ENCODE data around the gene TFEB.

GRCh38 chr6:41702089-41702745 lies 33.2 kb downstream of the TFEB start:
- TF ChIP-seq CTCF (conservative IDR thresholded peaks at IDR 0.05; ENCODE audit: low read depth, low read length) (no peak), EZH2 (IDR thresholded peaks at IDR 0.05; ENCODE audit: borderline replicate concordance, low read depth, low read length, poor library complexity, severe bottlenecking) (no peak)
